ENCODE data around the gene COX6A1.

GRCh38 chr12:120469450-120470149 lies 31.7 kb downstream of the COX6A1 start, which contains the start of gene SRSF9:
- TF ChIP-seq, protein P1, sequence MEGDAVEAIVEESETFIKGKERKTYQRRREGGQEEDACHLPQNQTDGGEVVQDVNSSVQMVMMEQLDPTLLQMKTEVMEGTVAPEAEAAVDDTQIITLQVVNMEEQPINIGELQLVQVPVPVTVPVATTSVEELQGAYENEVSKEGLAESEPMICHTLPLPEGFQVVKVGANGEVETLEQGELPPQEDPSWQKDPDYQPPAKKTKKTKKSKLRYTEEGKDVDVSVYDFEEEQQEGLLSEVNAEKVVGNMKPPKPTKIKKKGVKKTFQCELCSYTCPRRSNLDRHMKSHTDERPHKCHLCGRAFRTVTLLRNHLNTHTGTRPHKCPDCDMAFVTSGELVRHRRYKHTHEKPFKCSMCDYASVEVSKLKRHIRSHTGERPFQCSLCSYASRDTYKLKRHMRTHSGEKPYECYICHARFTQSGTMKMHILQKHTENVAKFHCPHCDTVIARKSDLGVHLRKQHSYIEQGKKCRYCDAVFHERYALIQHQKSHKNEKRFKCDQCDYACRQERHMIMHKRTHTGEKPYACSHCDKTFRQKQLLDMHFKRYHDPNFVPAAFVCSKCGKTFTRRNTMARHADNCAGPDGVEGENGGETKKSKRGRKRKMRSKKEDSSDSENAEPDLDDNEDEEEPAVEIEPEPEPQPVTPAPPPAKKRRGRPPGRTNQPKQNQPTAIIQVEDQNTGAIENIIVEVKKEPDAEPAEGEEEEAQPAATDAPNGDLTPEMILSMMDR (IDR thresholded peaks at IDR 0.05; ENCODE audit: low read depth, low read length), result peak; percentile 74
- no peak for TF ChIP-seq EZH2phosphoT487 (IDR thresholded peaks at IDR 0.05; ENCODE audit: low read depth)

Measured in OCI-LY3 (cell line).